ENCODE data around the gene ZFAND2A. TPM values are rescaled to one million over a fixed set of nuclear protein-coding genes. Genes with fewer than 3 reads are reported as not detected.
"Not testable (repeated sequence)": the region's sequence is repeated elsewhere in the genome, so short reads cannot be mapped to it uniquely, and the experiment has no call there.

ZFAND2A gene
- total RNA-seq, 1 donor from 2014 or later = 34.5 TPM

DNA sequence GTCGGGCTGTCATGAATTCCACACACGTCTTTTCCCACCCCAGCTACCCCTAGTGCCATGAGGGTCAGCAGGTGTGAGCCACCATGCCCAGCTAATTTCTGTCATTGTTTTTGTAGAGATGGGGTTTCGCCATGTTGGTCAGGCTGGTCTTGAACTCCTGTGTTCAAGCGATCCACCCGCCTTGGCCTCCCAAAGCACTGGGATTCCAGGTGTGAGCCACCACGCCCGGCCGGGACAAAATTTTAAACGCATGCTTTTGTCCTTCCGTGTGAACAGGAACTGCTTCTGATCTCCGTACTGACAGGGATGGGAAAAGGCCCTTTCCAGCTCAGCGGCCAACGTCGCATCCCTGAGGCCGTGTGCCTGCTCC lies 15.6 kb upstream of the ZFAND2A start:
- Mint-ChIP-seq H3K27ac (ENCODE audit: unreplicated experiment) (no peak overlapping the region), H3K36me3 (ENCODE audit: unreplicated experiment) (peaks cover 4% of the 10 kb centered on the region), H3K4me3 (ENCODE audit: unreplicated experiment) (no peak overlapping the region), H3K27me3 (ENCODE audit: unreplicated experiment) (peaks cover 1% of the 10 kb centered on the region), H3K4me1 (ENCODE audit: low read depth, unreplicated experiment) (no peaks in the 10 kb centered on the region), H3K9me3 (ENCODE audit: unreplicated experiment) (peaks cover 1% of the 10 kb centered on the region)
- TF ChIP-seq, protein P1, sequence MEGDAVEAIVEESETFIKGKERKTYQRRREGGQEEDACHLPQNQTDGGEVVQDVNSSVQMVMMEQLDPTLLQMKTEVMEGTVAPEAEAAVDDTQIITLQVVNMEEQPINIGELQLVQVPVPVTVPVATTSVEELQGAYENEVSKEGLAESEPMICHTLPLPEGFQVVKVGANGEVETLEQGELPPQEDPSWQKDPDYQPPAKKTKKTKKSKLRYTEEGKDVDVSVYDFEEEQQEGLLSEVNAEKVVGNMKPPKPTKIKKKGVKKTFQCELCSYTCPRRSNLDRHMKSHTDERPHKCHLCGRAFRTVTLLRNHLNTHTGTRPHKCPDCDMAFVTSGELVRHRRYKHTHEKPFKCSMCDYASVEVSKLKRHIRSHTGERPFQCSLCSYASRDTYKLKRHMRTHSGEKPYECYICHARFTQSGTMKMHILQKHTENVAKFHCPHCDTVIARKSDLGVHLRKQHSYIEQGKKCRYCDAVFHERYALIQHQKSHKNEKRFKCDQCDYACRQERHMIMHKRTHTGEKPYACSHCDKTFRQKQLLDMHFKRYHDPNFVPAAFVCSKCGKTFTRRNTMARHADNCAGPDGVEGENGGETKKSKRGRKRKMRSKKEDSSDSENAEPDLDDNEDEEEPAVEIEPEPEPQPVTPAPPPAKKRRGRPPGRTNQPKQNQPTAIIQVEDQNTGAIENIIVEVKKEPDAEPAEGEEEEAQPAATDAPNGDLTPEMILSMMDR (IDR thresholded peaks at IDR 0.05; ENCODE audit: partially characterized antibody, unreplicated experiment) = no peak
- DNase-seq = no peak

DNA sequence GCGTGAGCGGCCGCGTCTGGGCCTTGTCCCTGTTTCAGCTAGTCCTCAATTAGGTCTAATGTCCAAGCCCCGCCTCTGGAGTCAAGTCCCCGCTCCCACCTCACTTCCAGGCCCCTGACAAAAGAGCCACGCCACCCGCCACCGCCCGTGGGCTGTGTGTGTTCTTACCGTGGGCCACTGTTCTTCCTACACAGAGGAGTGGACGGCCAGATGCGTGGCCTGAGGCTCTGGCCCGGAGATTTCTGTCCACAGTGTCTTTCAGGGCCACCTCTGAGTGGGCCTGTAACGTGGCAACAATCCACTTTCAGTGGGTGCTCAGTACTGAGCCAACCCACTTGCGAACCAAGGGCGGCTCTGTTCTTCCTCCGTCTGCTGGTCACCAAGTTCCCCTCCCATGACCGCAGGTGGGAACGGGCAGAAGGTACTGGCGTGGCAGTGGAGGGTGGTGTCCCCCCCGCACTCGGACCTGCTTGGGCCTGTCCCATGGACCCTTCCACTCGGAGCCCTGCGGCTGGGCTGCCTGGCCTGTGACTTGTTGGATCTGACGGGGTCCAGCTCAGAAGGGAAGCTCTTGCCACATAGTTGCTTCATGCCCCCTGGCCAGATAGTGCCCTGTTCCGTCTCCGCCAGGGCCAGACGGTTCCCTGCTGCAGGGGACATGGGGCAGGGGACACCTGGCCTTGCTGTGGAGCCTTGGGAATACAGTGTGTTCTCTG lies 15.0 kb upstream of the ZFAND2A start:
- Mint-ChIP-seq H3K9me3 (ENCODE audit: unreplicated experiment) (peaks cover 1% of the 10 kb centered on the region), H3K4me3 (ENCODE audit: unreplicated experiment) (no peak overlapping the region), H3K27ac (ENCODE audit: unreplicated experiment) (no peak overlapping the region), H3K4me1 (ENCODE audit: low read depth, unreplicated experiment) (no peaks in the 10 kb centered on the region), H3K36me3 (ENCODE audit: unreplicated experiment) (peaks cover 4% of the 10 kb centered on the region), H3K27me3 (ENCODE audit: unreplicated experiment) (peaks cover 1% of the 10 kb centered on the region)
- TF ChIP-seq, protein P1 (IDR thresholded peaks at IDR 0.05; ENCODE audit: partially characterized antibody, unreplicated experiment) = no peak
- no peak for DNase-seq

DNA sequence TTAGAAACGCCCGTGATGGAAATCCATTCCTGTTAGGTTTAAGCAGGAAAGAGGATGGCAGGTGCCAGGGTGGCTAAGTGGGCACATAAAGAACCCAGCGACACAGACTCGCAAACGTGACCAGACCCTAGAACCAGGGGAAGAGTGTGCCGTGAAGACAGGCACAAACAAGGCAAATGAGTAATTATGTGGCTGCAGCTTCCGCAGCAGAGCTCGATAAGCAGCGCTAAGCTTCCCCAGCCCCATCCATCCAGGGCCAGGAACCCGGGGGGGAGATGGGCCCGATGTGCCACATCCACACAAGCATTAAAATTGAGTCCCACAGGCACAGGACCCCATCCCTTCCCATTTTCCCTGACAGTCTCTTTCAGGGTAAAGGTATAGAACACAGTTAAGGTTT lies 14.0 kb upstream of the ZFAND2A start:
- Mint-ChIP-seq H3K4me3 (ENCODE audit: unreplicated experiment) (no peak overlapping the region), H3K4me1 (ENCODE audit: low read depth, unreplicated experiment) (no peaks in the 10 kb centered on the region), H3K36me3 (ENCODE audit: unreplicated experiment) (peaks cover under 1% of the 10 kb centered on the region), H3K27me3 (ENCODE audit: unreplicated experiment) (peaks cover 1% of the 10 kb centered on the region), H3K9me3 (ENCODE audit: unreplicated experiment) (peaks cover 1% of the 10 kb centered on the region), H3K27ac (ENCODE audit: unreplicated experiment) (no peak overlapping the region)
- TF ChIP-seq, protein P1 (IDR thresholded peaks at IDR 0.05; ENCODE audit: partially characterized antibody, unreplicated experiment) = no peak
- DNase-seq = no peak

DNA sequence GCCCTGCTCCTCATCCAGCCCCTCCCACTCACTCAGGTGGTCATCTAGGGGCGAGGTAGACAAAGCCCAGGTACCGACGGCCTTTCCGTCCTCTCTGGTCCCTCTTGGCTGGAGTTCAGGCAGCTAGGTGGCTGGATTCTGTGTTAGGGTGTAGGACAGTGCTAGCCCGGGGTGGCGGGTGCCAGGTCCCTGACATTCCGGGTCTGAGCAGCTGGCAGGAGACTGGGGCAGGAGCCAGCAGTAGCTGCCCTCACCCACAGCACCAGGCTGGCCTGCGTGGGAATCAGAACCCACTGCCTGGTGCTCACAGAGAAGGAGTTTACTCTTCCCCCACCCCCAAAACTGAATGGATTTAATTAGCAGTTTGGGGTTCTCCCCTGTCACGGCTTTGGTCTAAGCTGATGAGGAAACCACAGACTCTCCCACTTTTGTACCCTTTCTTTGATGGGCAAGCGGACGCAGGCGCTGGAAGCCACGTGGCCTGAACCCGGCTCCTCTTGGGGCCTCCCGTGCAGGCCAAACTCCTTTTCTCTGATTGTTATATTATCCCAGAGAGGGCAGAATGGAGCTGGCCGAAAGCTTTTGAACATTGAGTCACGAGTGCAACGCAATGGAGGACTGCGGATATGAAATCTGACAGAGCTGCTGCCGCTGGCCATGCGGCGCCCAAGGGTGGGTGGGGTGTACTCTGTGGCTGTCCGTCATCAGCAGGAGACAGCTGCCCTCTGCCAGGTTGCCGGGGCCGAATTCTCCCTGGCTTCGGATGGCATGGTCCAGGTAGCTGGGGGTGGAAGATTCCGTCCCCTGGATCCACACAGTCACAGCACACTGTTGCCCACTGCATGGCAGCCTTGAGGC lies 12.9 kb upstream of the ZFAND2A start:
- H3K27me3 Mint-ChIP-seq (ENCODE audit: unreplicated experiment) = peaks cover 1% of the 10 kb centered on the region
- H3K36me3 Mint-ChIP-seq (ENCODE audit: unreplicated experiment) = no peaks in the 10 kb centered on the region
- H3K27ac Mint-ChIP-seq (ENCODE audit: unreplicated experiment) = no peak overlapping the region
- TF ChIP-seq, protein P1 (IDR thresholded peaks at IDR 0.05; ENCODE audit: partially characterized antibody, unreplicated experiment) = no peak
- no peak overlapping the region for H3K4me3 Mint-ChIP-seq (ENCODE audit: unreplicated experiment)
- H3K9me3 Mint-ChIP-seq (ENCODE audit: unreplicated experiment) = peaks cover 1% of the 10 kb centered on the region
- H3K4me1 Mint-ChIP-seq (ENCODE audit: low read depth, unreplicated experiment) = no peaks in the 10 kb centered on the region
- DNase-seq = no peak

DNA sequence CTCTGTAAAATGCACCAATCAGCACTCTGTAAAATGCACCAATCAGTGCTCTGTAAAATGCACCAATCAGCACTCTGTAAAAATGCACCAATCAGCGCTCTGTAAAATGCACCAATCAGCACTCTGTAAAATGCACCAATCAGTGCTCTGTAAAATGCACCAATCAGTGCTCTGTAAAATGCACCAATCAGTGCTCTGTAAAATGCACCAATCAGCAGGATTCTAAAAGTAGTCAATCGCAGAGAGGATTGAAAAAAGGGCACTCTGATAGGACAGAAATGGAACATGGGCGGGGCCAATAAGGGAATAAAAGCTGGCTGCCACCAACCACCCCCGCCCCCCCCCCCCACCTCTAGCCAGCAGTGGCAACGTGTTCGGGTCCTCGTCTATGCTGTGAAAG lies 11.5 kb upstream of the ZFAND2A start:
- not testable (repeated sequence) for H3K4me1 Mint-ChIP-seq (ENCODE audit: low read depth, unreplicated experiment); DNase-seq; H3K27me3 Mint-ChIP-seq (ENCODE audit: unreplicated experiment); H3K4me3 Mint-ChIP-seq (ENCODE audit: unreplicated experiment); H3K9me3 Mint-ChIP-seq (ENCODE audit: unreplicated experiment); H3K36me3 Mint-ChIP-seq (ENCODE audit: unreplicated experiment); H3K27ac Mint-ChIP-seq (ENCODE audit: unreplicated experiment)
